ENCODE results near the gene SUPT4H1. TPM values are rescaled to one million over a fixed set of nuclear protein-coding genes. Genes with fewer than 3 reads are reported as not detected.

Gene SUPT4H1
- total RNA-seq, 1 experiment from 2014 or later, result 53.8 TPM

GRCh38 chr17:58309918-58310259, 42.1 kb downstream of the SUPT4H1 start:
- ChIA-PET POLR2A (no interaction called here), CTCF (no interaction called here)
- ATAC-seq (no peak), DNase-seq (ENCODE audit: low read depth, low spot score) (no peak)
- H3K4me3 ChIP-seq (ENCODE audit: low read depth in 2 of 2, low read length in 2 of 2), result no peak overlapping the region
- no peak overlapping the region for H3K27ac ChIP-seq (ENCODE audit: low read length)
- BruUV-seq (replicated peaks), result no TSS peak
- H3K9me3 ChIP-seq (ENCODE audit: control insufficient read depth, insufficient read depth, low read depth, low read length), result no peaks in the 10 kb centered on the region
- in situ Hi-C loops (cut with HindIII; ENCODE audit: low pct_unique_long_range_greater_than_20kb, low sequenced_read_pairs), result no loop called here
- H3K36me3 ChIP-seq (ENCODE audit: control insufficient read depth, insufficient read depth, low read length), result no peaks in the 10 kb centered on the region
- no peak for TF ChIP-seq POLR2AphosphoS5 (IDR thresholded peaks at IDR 0.05; ENCODE audit: low read depth, low read length)
- TF ChIP-seq CTCF (IDR thresholded peaks at IDR 0.05), result no peak
- TF ChIP-seq SIN3A (IDR thresholded peaks at IDR 0.05; ENCODE audit: borderline replicate concordance, insufficient read depth, low read depth, low read length), result no peak
- no peak for TF ChIP-seq TCF7L2 (IDR thresholded peaks at IDR 0.05; ENCODE audit: low read depth, low read length)
- TF ChIP-seq REST (IDR thresholded peaks at IDR 0.05; ENCODE audit: insufficient read depth in 1 of 2, low read depth in 2 of 2, low read length in 1 of 2), result no peak
- H3K27me3 ChIP-seq (ENCODE audit: control insufficient read depth, insufficient read depth, low read length), result no peaks in the 10 kb centered on the region
- intact Hi-C loops (cut with micrococcal nuclease; ENCODE audit: unreplicated experiment), result no loop called here
- H3K4me1 ChIP-seq (ENCODE audit: control insufficient read depth, insufficient read depth, low read length), result no peaks in the 10 kb centered on the region

- H3K4me1 ChIP-seq (ENCODE audit: control insufficient read depth, insufficient read depth, low read length), result no peaks in the 10 kb centered on the region
Observed at GRCh38 chr17:58308985-58309917, 42.8 kb downstream of the SUPT4H1 start.

More at GRCh38 chr17:58308985-58309917, 42.8 kb downstream of the SUPT4H1 start:
- BruUV-seq (replicated peaks), result no TSS peak
- TF ChIP-seq TCF7L2 (IDR thresholded peaks at IDR 0.05; ENCODE audit: low read depth, low read length) (no peak), CTCF (IDR thresholded peaks at IDR 0.05) (no peak), POLR2AphosphoS5 (IDR thresholded peaks at IDR 0.05; ENCODE audit: low read depth, low read length) (no peak), REST (IDR thresholded peaks at IDR 0.05; ENCODE audit: insufficient read depth in 1 of 2, low read depth in 2 of 2, low read length in 1 of 2) (no peak), SIN3A (IDR thresholded peaks at IDR 0.05; ENCODE audit: borderline replicate concordance, insufficient read depth, low read depth, low read length) (no peak)
- ChIA-PET POLR2A (no interaction called here), CTCF (no interaction called here)
- no peak for ATAC-seq
- no peak for DNase-seq (ENCODE audit: low read depth, low spot score)
- intact Hi-C loops (cut with micrococcal nuclease; ENCODE audit: unreplicated experiment) (no loop called here), in situ Hi-C loops (cut with HindIII; ENCODE audit: low pct_unique_long_range_greater_than_20kb, low sequenced_read_pairs) (no loop called here)
- H3K9me3 ChIP-seq (ENCODE audit: control insufficient read depth, insufficient read depth, low read depth, low read length), result no peaks in the 10 kb centered on the region
- no peaks in the 10 kb centered on the region for H3K27me3 ChIP-seq (ENCODE audit: control insufficient read depth, insufficient read depth, low read length)
- no peaks in the 10 kb centered on the region for H3K36me3 ChIP-seq (ENCODE audit: control insufficient read depth, insufficient read depth, low read length)
- H3K27ac ChIP-seq (ENCODE audit: low read length), result no peak overlapping the region
- no peak overlapping the region for H3K4me3 ChIP-seq (ENCODE audit: low read depth in 2 of 2, low read length in 2 of 2)

Measured in Panc1 (cell line).